HepG2 (cell line): ENCODE measurements around the gene TMEM134. TPM values are rescaled to one million over a fixed set of nuclear protein-coding genes. Genes with fewer than 3 reads are reported as not detected.

ENCODE experiments used
- CBX1 ChIP-seq: IDR thresholded peaks from one replicate; pipeline ENCODE4 v1.6.1; 2016; ENCODE audit warnings: antibody characterized with exemption, low read depth
- CENPX ChIP-seq: sonication (generic); formaldehyde crosslinking; IDR thresholded peaks from 2 replicates; pipeline ENCODE4 v1.9.0; 2021; ENCODE audit warnings: mild to moderate bottlenecking, missing genetic modification reagents, moderate library complexity
- CREM ChIP-seq, 2 experiments: sonication (generic) in 1 of 2; formaldehyde crosslinking in 1 of 2; IDR thresholded peaks; 2 replicates each; pipeline versions ENCODE4 v1.4.0 to v1.6.1; 2016 to 2020; ENCODE audit warnings: antibody characterized with exemption in 1 of 2, mild to moderate bottlenecking in 1 of 2, missing genetic modification reagents in 1 of 2
- EEA1 ChIP-seq: sonication (generic); formaldehyde crosslinking; IDR thresholded peaks from 2 replicates; pipeline ENCODE4 v1.5.1; 2020; ENCODE audit warnings: mild to moderate bottlenecking, missing genetic modification reagents, borderline replicate concordance
- ELF4 ChIP-seq: sonication (generic); formaldehyde crosslinking; IDR thresholded peaks from 2 replicates; pipeline ENCODE4 v1.5.0; 2020; ENCODE audit warnings: missing genetic modification reagents, mild to moderate bottlenecking, moderate library complexity, borderline replicate concordance
- FIP1L1 ChIP-seq: fragments of 200-400 bp; formaldehyde crosslinking; IDR thresholded peaks from 2 replicates; pipeline ENCODE4 v1.6.1; 2018; ENCODE audit warnings: low read depth, mild to moderate bottlenecking, low read length, moderate library complexity, borderline replicate concordance; ENCODE audit not compliant: insufficient read depth
- FOXA1 ChIP-seq, 2 experiments: fragments of 450-650 bp in 1 of 2; sonication (generic) in 1 of 2; formaldehyde crosslinking in 1 of 2; IDR thresholded peaks; 2 replicates each; pipeline versions ENCODE4 v1.4.0 to v1.6.1; 2016 to 2020; ENCODE audit warnings: missing genetic modification reagents in 1 of 2
- HDAC1 ChIP-seq: sonication (generic); formaldehyde crosslinking; IDR thresholded peaks from 2 replicates; pipeline ENCODE4 v1.5.1; 2020; ENCODE audit warnings: mild to moderate bottlenecking, missing genetic modification reagents
- HES4 ChIP-seq: sonication (generic); formaldehyde crosslinking; IDR thresholded peaks from 2 replicates; pipeline ENCODE4 v1.9.0; 2021; ENCODE audit warnings: mild to moderate bottlenecking, missing genetic modification reagents, borderline replicate concordance
- KLF15 ChIP-seq: sonication (generic); formaldehyde crosslinking; IDR thresholded peaks from 2 replicates; pipeline ENCODE4 v1.8.1; 2023; ENCODE audit warnings: borderline replicate concordance, mild to moderate bottlenecking, inconsistent platforms, missing genetic modification reagents, mixed read lengths
- NKX3-1 ChIP-seq: sonication (generic); formaldehyde crosslinking; IDR thresholded peaks from 2 replicates; pipeline ENCODE4 v1.5.0; 2020; ENCODE audit warnings: missing genetic modification reagents
- PHF5A ChIP-seq: IDR thresholded peaks from one replicate; pipeline ENCODE4 v1.6.1; 2018; ENCODE audit warnings: low read depth, missing genetic modification reagents; ENCODE audit not compliant: unreplicated experiment
- PITX1 ChIP-seq: sonication (generic); formaldehyde crosslinking; IDR thresholded peaks from 2 replicates; pipeline ENCODE4 v1.5.1; 2020; ENCODE audit warnings: mild to moderate bottlenecking, missing genetic modification reagents
- RORA ChIP-seq: sonication (generic); formaldehyde crosslinking; IDR thresholded peaks from 2 replicates; pipeline ENCODE4 v1.5.0; 2020; ENCODE audit warnings: mild to moderate bottlenecking, missing genetic modification reagents, moderate library complexity
- SP1 ChIP-seq, 2 experiments: fragments of 450-650 bp in 1 of 2; sonication (generic) in 1 of 2; formaldehyde crosslinking in 1 of 2; IDR thresholded peaks; 2 replicates each; pipeline versions ENCODE4 v1.4.0 to v1.6.1; 2016 to 2020; ENCODE audit warnings: missing genetic modification reagents in 1 of 2
- ZNF253 ChIP-seq: sonication (generic); formaldehyde crosslinking; IDR thresholded peaks from 2 replicates; pipeline ENCODE4 v1.8.0; 2022; ENCODE audit warnings: mild to moderate bottlenecking, missing genetic modification reagents, borderline replicate concordance
- ZNF614 ChIP-seq: IDR thresholded peaks from 2 replicates; pipeline ENCODE4 v1.6.1; 2018; ENCODE audit warnings: missing biosample characterization, missing genetic modification reagents, inconsistent platforms, borderline replicate concordance
- ZNF746 ChIP-seq: sonication (generic); formaldehyde crosslinking; IDR thresholded peaks from 2 replicates; pipeline ENCODE4 v1.8.0; 2022; ENCODE audit warnings: mild to moderate bottlenecking, missing genetic modification reagents
- ZNF878 ChIP-seq: sonication (generic); formaldehyde crosslinking; IDR thresholded peaks from 2 replicates; pipeline ENCODE4 v1.8.1; 2023; ENCODE audit warnings: mild to moderate bottlenecking, missing genetic modification reagents, moderate library complexity
- polyA plus RNA-seq, 8 experiments: library from polyadenylated mRNA; depleted of rRNA in 3 of 8; stranded (reverse) in 7 of 8; unstranded in 1 of 8; fragments of >200 nt; fragmentation: Illumina TruSeq in 4 of 8; extraction: Trizol in 4 of 8; gene quantifications; 2 replicates each; pipeline versions ENCODE4 v1.2.1 to v1.2.3, GENCODE V29; 2011 to 2016; ENCODE audit warnings: low read depth in 4 of 8, missing spikeins in 1 of 8, mixed read lengths in 1 of 8; ENCODE audit not compliant: insufficient read depth in 1 of 8
- total RNA-seq, 5 experiments: library from RNA; depleted of rRNA; stranded (reverse); fragments of >200 nt; fragmentation: Illumina TruSeq; extraction: Trizol; gene quantifications; 2 replicates each; pipeline ENCODE4 v1.2.3, GENCODE V29; 2016; ENCODE audit warnings: low read depth in 1 of 5
- TF ChIP-seq, protein P1 (sequence below): sonication (generic); formaldehyde crosslinking; IDR thresholded peaks from 2 replicates; pipeline ENCODE4 v1.4.0; 2020; ENCODE audit warnings: low read depth, mild to moderate bottlenecking, missing genetic modification reagents
- TF ChIP-seq, protein P2 (sequence below): sonication (generic); formaldehyde crosslinking; IDR thresholded peaks from 2 replicates; pipeline ENCODE4 v1.4.0; 2020; ENCODE audit warnings: mild to moderate bottlenecking, missing genetic modification reagents
- TF ChIP-seq, protein P3 (sequence below): IDR thresholded peaks from 2 replicates; pipeline ENCODE4 v1.6.1; 2016; ENCODE audit warnings: mild to moderate bottlenecking, missing biosample characterization, missing genetic modification reagents
- TF ChIP-seq, protein P4 (sequence below): sonication (generic); formaldehyde crosslinking; IDR thresholded peaks from 2 replicates; pipeline ENCODE4 v1.4.0; 2020; ENCODE audit warnings: missing genetic modification reagents, mild to moderate bottlenecking, borderline replicate concordance
- TF ChIP-seq, protein P5 (sequence below): sonication (generic); formaldehyde crosslinking; conservative IDR thresholded peaks from 2 replicates; pipeline ENCODE4 v1.5.0; 2020; ENCODE audit warnings: missing genetic modification reagents

Gene TMEM134
- total and polyA plus RNA-seq, 2 of the 13 experiments (the other 11 are each of a cell fraction or from before 2014, with no cell fraction given), result 6.9 to 26.9 TPM

GRCh38 chr11:67504950-67505581 is 36.0 kb upstream of the TMEM134 start, which contains the start of gene PITPNM1 (continued):
- TF ChIP-seq, protein P1, sequence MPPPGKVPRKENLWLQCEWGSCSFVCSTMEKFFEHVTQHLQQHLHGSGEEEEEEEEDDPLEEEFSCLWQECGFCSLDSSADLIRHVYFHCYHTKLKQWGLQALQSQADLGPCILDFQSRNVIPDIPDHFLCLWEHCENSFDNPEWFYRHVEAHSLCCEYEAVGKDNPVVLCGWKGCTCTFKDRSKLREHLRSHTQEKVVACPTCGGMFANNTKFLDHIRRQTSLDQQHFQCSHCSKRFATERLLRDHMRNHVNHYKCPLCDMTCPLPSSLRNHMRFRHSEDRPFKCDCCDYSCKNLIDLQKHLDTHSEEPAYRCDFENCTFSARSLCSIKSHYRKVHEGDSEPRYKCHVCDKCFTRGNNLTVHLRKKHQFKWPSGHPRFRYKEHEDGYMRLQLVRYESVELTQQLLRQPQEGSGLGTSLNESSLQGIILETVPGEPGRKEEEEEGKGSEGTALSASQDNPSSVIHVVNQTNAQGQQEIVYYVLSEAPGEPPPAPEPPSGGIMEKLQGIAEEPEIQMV (CRISPR knock-in tag), result no peak
- TF ChIP-seq, protein P2, sequence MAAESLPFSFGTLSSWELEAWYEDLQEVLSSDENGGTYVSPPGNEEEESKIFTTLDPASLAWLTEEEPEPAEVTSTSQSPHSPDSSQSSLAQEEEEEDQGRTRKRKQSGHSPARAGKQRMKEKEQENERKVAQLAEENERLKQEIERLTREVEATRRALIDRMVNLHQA, result no peak
- TF ChIP-seq, protein P3, sequence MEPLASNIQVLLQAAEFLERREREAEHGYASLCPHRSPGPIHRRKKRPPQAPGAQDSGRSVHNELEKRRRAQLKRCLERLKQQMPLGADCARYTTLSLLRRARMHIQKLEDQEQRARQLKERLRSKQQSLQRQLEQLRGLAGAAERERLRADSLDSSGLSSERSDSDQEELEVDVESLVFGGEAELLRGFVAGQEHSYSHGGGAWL (CRISPR knock-in tag), result no peak
- TF ChIP-seq CBX1 (no peak), ZNF614 (CRISPR knock-in tag) (no peak), FIP1L1 (no peak), PITX1 (no peak), CENPX (CRISPR knock-in tag) (no peak), HES4 (CRISPR knock-in tag) (no peak), NKX3-1 (CRISPR knock-in tag) (no peak), CREM (IDR thresholded peaks at IDR 0.05) (no peak), CREM (CRISPR knock-in tag; IDR thresholded peaks at IDR 0.05) (no peak), PHF5A (no peak), ZNF253 (CRISPR knock-in tag) (no peak), FOXA1 (IDR thresholded peaks at IDR 0.05) (no peak), FOXA1 (CRISPR knock-in tag; IDR thresholded peaks at IDR 0.05) (no peak), ELF4 (CRISPR knock-in tag) (no peak), ZNF878 (no peak), HDAC1 (CRISPR knock-in tag) (no peak), SP1 (IDR thresholded peaks at IDR 0.05) (no peak), SP1 (CRISPR knock-in tag; IDR thresholded peaks at IDR 0.05) (peak; percentile 43; the same call in 1 of the 2 replicates), EEA1 (CRISPR knock-in tag) (no peak), RORA (CRISPR knock-in tag) (no peak), ZNF746 (CRISPR knock-in tag) (no peak), KLF15 (CRISPR knock-in tag) (no peak)
- TF ChIP-seq, protein P4, sequence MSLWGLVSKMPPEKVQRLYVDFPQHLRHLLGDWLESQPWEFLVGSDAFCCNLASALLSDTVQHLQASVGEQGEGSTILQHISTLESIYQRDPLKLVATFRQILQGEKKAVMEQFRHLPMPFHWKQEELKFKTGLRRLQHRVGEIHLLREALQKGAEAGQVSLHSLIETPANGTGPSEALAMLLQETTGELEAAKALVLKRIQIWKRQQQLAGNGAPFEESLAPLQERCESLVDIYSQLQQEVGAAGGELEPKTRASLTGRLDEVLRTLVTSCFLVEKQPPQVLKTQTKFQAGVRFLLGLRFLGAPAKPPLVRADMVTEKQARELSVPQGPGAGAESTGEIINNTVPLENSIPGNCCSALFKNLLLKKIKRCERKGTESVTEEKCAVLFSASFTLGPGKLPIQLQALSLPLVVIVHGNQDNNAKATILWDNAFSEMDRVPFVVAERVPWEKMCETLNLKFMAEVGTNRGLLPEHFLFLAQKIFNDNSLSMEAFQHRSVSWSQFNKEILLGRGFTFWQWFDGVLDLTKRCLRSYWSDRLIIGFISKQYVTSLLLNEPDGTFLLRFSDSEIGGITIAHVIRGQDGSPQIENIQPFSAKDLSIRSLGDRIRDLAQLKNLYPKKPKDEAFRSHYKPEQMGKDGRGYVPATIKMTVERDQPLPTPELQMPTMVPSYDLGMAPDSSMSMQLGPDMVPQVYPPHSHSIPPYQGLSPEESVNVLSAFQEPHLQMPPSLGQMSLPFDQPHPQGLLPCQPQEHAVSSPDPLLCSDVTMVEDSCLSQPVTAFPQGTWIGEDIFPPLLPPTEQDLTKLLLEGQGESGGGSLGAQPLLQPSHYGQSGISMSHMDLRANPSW, result no peak
- TF ChIP-seq, protein P5, sequence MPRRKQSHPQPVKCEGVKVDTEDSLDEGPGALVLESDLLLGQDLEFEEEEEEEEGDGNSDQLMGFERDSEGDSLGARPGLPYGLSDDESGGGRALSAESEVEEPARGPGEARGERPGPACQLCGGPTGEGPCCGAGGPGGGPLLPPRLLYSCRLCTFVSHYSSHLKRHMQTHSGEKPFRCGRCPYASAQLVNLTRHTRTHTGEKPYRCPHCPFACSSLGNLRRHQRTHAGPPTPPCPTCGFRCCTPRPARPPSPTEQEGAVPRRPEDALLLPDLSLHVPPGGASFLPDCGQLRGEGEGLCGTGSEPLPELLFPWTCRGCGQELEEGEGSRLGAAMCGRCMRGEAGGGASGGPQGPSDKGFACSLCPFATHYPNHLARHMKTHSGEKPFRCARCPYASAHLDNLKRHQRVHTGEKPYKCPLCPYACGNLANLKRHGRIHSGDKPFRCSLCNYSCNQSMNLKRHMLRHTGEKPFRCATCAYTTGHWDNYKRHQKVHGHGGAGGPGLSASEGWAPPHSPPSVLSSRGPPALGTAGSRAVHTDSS (CRISPR knock-in tag), result no peak
